ENCODE data around the gene ITGA6. TPM values are rescaled to one million over a fixed set of nuclear protein-coding genes. Genes with fewer than 3 reads are reported as not detected.

Gene ITGA6
- total RNA-seq, 2 experiments from 2014 or later, result 14.6 to 15.0 TPM

DNA sequence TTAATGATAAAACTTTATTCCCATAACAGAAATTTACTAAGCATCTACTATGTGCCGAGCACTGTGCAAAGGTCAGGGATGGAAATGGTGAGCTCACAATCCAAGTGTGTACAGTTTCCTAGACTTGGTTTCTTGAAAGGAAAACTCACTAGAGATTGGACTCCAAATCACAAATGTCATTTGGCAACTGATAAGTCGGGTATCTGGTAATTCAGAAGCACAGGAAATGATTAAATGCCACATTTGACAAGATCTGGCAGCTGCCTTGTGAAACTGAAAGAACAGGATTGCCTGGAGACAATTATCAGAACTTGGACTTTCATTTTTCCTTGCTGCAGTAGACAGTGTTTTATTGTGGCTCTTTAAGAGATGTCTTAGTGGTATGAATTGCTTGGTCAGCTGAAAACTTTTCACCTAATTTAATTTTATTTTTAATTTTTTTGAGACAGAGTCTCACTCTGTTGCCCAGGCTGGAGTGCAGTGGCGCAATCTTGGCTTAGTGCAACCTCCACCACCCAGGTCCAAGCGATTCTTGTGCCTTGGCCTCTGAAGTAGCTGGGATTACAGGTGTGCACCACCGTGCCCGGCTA lies 19.2 kb downstream of the ITGA6 start:
- Mint-ChIP-seq H3K27ac (no peak overlapping the region), H3K36me3 (ENCODE audit: low read depth) (no peaks in the 10 kb centered on the region), H3K4me3 (no peak overlapping the region), H3K4me1 (ENCODE audit: low read depth) (peaks cover 46% of the 10 kb centered on the region), H3K27me3 (ENCODE audit: low read depth) (no peaks in the 10 kb centered on the region), H3K9me3 (ENCODE audit: insufficient read depth) (no peaks in the 10 kb centered on the region)
- POLR2A ChIA-PET, result interaction anchor here (1.3 kb wide), 1 partner anchor 15 kb away, joined by 3 read pairs; no protein-coding TSS in a partner anchor
- CTCF ChIA-PET, result interaction anchor here (1.6 to 7.0 kb wide), 2 partner anchors 14 to 15 kb away, joined by 16 to 79 read pairs; no protein-coding TSS in a partner anchor
- ATAC-seq (peak; percentile 58), DNase-seq (no peak)

DNA sequence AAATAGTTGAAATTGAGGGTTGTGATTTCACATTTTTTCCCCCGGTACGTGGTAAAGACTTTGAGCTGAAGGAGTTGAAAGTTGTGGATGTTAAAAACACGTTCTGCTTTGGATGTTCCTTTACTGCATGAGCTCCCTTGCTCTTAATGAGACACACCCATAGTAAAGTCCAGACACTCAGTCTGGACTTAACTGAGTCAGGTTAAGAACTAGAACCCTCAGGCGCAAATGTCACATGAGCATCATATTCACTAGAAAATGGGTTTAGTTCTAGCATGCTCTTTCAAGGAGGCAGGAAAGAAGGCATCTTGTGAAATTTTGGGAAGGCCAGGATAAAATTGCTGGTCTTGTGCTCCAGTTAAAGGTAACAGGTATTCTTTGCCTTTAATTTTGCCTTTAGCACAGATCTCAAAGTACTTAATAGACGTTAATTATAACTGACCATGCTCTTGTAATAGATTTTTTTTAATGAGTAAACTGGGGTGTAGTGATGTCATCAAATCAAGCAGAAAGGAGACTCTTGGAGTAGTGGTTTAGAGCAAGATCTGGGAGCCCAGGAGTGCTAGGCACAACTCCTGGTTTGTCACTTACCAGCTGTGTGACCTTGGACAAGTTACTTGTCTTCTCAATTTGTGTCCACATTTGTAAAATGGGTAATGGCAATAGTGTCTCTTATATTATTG lies 20.6 kb downstream of the ITGA6 start:
- ChIA-PET CTCF (interaction anchor here (0.9 to 7.0 kb wide), 5 partner anchors 9 to 19 kb away, joined by 3 to 79 read pairs (median 3); no protein-coding TSS in a partner anchor), POLR2A (no interaction called here)
- DNase-seq (no peak), ATAC-seq (no peak)
- no peak overlapping the region for H3K4me3 Mint-ChIP-seq
- H3K4me1 Mint-ChIP-seq (ENCODE audit: low read depth), result peaks cover 38% of the 10 kb centered on the region
- H3K36me3 Mint-ChIP-seq (ENCODE audit: low read depth), result no peaks in the 10 kb centered on the region
- H3K9me3 Mint-ChIP-seq (ENCODE audit: insufficient read depth), result no peaks in the 10 kb centered on the region
- H3K27ac Mint-ChIP-seq, result no peak overlapping the region
- no peaks in the 10 kb centered on the region for H3K27me3 Mint-ChIP-seq (ENCODE audit: low read depth)

DNA sequence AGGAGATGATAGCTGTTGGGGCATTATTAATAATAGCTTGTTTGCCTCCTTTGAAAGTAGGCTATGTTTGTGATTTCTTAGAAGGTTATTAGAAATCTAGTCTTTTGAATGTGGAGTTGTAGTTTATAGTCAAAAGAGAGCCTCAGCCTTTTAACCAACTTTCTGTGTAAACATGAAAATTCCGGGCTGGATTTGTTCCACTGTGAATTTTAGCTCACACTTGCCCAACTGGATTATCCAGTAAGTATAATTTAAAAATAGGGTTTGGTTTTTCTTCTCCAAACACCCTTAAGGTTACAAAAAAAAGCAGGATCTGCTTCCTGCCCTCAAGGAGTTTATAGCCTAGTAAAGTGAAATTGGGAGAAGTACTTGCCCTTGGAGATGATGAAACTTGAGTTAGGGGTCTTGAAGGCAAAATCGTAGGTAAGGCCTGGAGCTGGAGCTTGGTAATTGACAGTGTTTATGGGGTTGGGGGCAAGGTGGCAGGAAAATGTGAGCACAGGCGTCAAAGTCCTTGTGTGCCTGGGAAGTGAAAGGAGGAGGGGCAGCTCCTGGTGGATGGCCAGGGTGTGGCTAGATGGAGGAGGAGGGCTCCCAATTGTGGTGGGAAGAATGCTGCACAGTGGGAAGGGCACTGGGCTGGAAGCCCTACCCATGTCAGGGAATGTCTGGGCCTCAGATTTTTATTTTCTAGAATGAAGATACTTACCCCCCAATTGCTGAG lies 21.3 kb downstream of the ITGA6 start:
- Mint-ChIP-seq H3K4me1 (ENCODE audit: low read depth) (peaks cover 33% of the 10 kb centered on the region), H3K36me3 (ENCODE audit: low read depth) (peaks cover 3% of the 10 kb centered on the region), H3K4me3 (no peak overlapping the region), H3K27ac (no peak overlapping the region), H3K27me3 (ENCODE audit: low read depth) (no peaks in the 10 kb centered on the region), H3K9me3 (ENCODE audit: insufficient read depth) (no peaks in the 10 kb centered on the region)
- POLR2A ChIA-PET, result no interaction called here
- CTCF ChIA-PET, result interaction anchor here (1.0 to 7.0 kb wide), 5 partner anchors 9 to 36 kb away, joined by 3 to 79 read pairs (median 3); no protein-coding TSS in a partner anchor
- ATAC-seq, result no peak
- DNase-seq, result no peak

- DNase-seq, result no peak
- peaks cover 4% of the 10 kb centered on the region for H3K36me3 Mint-ChIP-seq (ENCODE audit: low read depth)
- H3K27me3 Mint-ChIP-seq (ENCODE audit: low read depth), result no peaks in the 10 kb centered on the region
- H3K4me3 Mint-ChIP-seq, result no peak overlapping the region
- no peaks in the 10 kb centered on the region for H3K9me3 Mint-ChIP-seq (ENCODE audit: insufficient read depth)
- ChIA-PET POLR2A (no interaction called here), CTCF (interaction anchor here (1.0 to 19.8 kb wide), 3 partner anchors 11 to 34 kb away, joined by 3 to 457 read pairs (median 79); partner anchors contain the start of gene ITGA6)
- peak overlapping the region; percentile 7 for H3K27ac Mint-ChIP-seq
- peaks cover 41% of the 10 kb centered on the region for H3K4me1 Mint-ChIP-seq (ENCODE audit: low read depth)
- peak; percentile 57 for ATAC-seq
Measured at GRCh38 chr2:172449911-172450550, 22.6 kb downstream of the ITGA6 start.

GRCh38 chr2:172451923-172452322 lies 24.5 kb downstream of the ITGA6 start:
- CTCF ChIA-PET, result interaction anchor here (1.3 to 19.8 kb wide), 3 partner anchors 9 to 17 kb away, joined by 5 to 457 read pairs (median 79); partner anchors contain the start of gene ITGA6
- peaks cover 42% of the 10 kb centered on the region for H3K4me1 Mint-ChIP-seq (ENCODE audit: low read depth)
- no peaks in the 10 kb centered on the region for H3K27me3 Mint-ChIP-seq (ENCODE audit: low read depth)

DNA sequence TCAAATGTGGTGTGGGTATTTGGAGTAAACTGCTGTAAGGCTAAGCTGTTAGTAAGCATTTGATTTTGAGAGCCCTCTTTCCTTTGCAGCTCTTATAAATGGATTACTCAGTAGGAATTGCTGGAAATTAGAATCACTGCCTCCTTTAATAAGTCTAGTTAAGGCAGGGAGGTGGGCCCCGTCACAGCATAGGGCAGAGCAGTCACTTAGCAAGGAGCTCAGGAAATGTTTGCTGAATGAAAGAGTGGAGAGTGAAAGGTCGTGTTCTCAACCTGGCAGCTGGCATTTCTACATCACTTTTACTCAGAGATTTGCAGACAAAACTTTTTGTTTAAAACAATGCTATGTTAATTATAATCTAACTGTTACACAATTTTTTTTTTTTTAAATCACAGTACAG lies 25.5 kb downstream of the ITGA6 start:
- ChIA-PET POLR2A (no interaction called here), CTCF (interaction anchor here (1.3 to 19.8 kb wide), 3 partner anchors 8 to 18 kb away, joined by 5 to 457 read pairs (median 79); partner anchors contain the start of gene ITGA6)
- Mint-ChIP-seq H3K9me3 (ENCODE audit: insufficient read depth) (no peaks in the 10 kb centered on the region), H3K4me3 (no peak overlapping the region), H3K4me1 (ENCODE audit: low read depth) (peaks cover 42% of the 10 kb centered on the region), H3K36me3 (ENCODE audit: low read depth) (peaks cover 4% of the 10 kb centered on the region), H3K27me3 (ENCODE audit: low read depth) (no peaks in the 10 kb centered on the region), H3K27ac (no peak overlapping the region)
- no peak for ATAC-seq
- DNase-seq, result no peak

More at GRCh38 chr2:172451923-172452322, 24.5 kb downstream of the ITGA6 start:
- Mint-ChIP-seq H3K9me3 (ENCODE audit: insufficient read depth) (no peaks in the 10 kb centered on the region), H3K27ac (no peak overlapping the region), H3K36me3 (ENCODE audit: low read depth) (peaks cover 4% of the 10 kb centered on the region), H3K4me3 (no peak overlapping the region)
- POLR2A ChIA-PET, result no interaction called here
- no peak for DNase-seq
- no peak for ATAC-seq

DNA sequence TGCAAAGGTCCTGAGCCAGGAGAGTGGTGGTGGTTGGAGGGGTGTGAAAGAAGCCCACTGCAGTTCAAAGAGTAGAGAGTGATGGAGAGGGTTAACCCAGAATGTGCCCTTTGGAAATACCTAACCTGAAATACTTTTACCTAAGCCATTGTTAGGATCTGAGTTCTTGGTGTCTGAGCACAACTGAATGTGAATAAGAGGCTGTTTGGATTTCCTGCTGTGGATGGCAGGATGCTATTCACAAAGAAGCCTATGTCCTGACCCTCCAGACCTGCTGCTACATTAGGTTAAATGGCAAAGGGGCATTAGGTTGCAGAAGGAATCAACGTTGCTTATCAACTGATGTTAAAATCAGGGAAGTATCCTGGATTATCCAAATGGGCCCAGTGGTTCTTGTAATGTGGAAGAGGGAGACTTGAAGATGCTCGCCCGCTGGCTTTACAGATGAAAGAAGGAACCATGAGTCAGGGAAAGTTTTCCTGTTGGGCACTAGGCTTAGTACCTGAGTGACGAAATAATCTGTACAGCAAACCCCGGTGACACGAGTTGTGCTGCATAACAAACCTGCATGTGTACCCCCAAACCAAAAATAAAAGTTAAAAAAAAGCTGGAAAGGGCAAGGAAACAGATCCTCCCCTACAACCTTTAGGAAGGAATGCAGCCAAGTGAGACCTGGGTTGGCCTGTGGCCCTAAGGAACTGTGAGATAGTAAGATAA lies 27.2 kb downstream of the ITGA6 start:
- no peak for DNase-seq
- Mint-ChIP-seq H3K27ac (no peak overlapping the region), H3K4me1 (ENCODE audit: low read depth) (peaks cover 50% of the 10 kb centered on the region), H3K36me3 (ENCODE audit: low read depth) (peaks cover 4% of the 10 kb centered on the region), H3K9me3 (ENCODE audit: insufficient read depth) (no peaks in the 10 kb centered on the region), H3K4me3 (no peak overlapping the region), H3K27me3 (ENCODE audit: low read depth) (no peaks in the 10 kb centered on the region)
- ChIA-PET POLR2A (no interaction called here), CTCF (interaction anchor here (19.8 kb wide), 1 partner anchor 20 kb away, joined by 457 read pairs; the partner anchor contains the start of gene ITGA6)
- no peak for ATAC-seq

DNA sequence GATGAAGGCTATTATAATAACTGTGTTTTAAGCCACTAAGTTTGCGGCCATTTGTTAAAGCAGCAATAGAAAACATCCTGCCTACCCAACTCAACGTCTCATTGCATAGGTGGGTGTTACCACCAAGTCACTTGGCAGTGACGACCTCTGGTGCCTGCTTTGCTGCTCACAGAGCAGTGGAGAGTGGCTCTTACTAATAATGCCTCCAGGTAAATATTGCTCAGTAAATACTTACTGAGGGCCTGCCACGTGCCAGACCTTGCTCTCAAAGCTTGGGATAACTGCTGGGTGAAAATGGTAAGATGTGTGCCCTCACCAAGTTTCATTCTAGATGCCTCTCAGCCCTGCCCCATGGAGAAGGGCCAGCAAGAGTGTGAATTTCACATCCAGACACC lies 27.7 kb downstream of the ITGA6 start:
- ATAC-seq (no peak), DNase-seq (no peak)
- no peak overlapping the region for H3K4me3 Mint-ChIP-seq
- no peak overlapping the region for H3K27ac Mint-ChIP-seq
- no peaks in the 10 kb centered on the region for H3K27me3 Mint-ChIP-seq (ENCODE audit: low read depth)
- H3K36me3 Mint-ChIP-seq (ENCODE audit: low read depth), result peaks cover 5% of the 10 kb centered on the region
- H3K4me1 Mint-ChIP-seq (ENCODE audit: low read depth), result peaks cover 51% of the 10 kb centered on the region
- H3K9me3 Mint-ChIP-seq (ENCODE audit: insufficient read depth), result no peaks in the 10 kb centered on the region
- CTCF ChIA-PET, result interaction anchor here (19.8 kb wide), 1 partner anchor 20 kb away, joined by 457 read pairs; the partner anchor contains the start of gene ITGA6
- POLR2A ChIA-PET, result no interaction called here

DNA sequence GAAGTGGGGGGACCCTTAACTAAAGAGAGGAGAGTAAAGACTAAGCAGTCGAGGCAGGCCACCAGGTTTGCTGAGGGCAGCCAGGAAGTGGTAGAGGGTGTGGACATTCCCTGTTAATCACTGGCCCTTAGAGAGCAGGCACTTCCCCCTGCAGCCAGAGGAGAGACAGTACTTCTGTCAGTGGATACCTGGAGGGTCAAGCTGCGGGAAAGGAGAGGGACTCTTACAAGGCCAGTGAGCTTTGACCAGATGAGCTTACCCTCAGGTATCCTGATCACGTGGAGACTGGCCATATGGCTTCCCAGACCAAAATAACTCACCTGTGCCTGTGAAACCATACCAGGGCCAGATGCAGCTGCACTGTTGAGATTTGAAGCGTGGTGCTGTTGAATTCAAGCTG lies 28.6 kb downstream of the ITGA6 start:
- ATAC-seq (no peak), DNase-seq (no peak)
- Mint-ChIP-seq H3K4me1 (ENCODE audit: low read depth) (peaks cover 57% of the 10 kb centered on the region), H3K9me3 (ENCODE audit: insufficient read depth) (no peaks in the 10 kb centered on the region), H3K4me3 (no peak overlapping the region), H3K27ac (no peak overlapping the region), H3K27me3 (ENCODE audit: low read depth) (no peaks in the 10 kb centered on the region), H3K36me3 (ENCODE audit: low read depth) (peaks cover 5% of the 10 kb centered on the region)
- ChIA-PET POLR2A (no interaction called here), CTCF (interaction anchor here (1.3 to 19.8 kb wide), 2 partner anchors 21 to 81 kb away, joined by 3 to 457 read pairs; partner anchors contain the start of gene ITGA6)

DNA sequence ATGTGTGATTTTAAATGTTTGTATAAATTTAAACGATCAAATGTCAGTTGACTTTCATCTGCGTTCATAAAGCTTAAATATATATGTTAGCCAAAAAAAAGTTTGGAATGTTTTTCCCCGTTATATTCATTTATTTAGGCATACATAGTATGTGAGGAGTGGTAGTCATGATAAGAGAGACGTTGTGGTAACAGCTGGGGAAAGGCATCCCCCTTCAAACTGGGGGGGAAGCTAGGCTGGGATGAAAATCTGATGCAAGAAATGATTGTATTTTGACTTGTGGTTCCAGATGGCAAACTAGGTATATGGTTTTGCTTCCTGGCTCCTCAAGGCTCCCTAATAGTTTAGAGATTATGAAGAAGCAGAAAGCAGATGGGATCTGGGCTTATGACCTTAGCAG lies 30.1 kb downstream of the ITGA6 start:
- DNase-seq (no peak), ATAC-seq (no peak)
- Mint-ChIP-seq H3K27ac (no peak overlapping the region), H3K27me3 (ENCODE audit: low read depth) (no peaks in the 10 kb centered on the region), H3K36me3 (ENCODE audit: low read depth) (peaks cover 5% of the 10 kb centered on the region), H3K4me3 (no peak overlapping the region), H3K4me1 (ENCODE audit: low read depth) (peaks cover 71% of the 10 kb centered on the region), H3K9me3 (ENCODE audit: insufficient read depth) (no peaks in the 10 kb centered on the region)
- CTCF ChIA-PET, result interaction anchor here (19.8 kb wide), 1 partner anchor 23 kb away, joined by 457 read pairs; the partner anchor contains the start of gene ITGA6
- POLR2A ChIA-PET, result no interaction called here
